Heart right ventricle (tissue), 16 donors: ENCODE measurements around the gene CFAP119. TPM values are rescaled to one million over a fixed set of nuclear protein-coding genes. Genes with fewer than 3 reads are reported as not detected.

Source experiments
- ATAC-seq, 8 donors: fragments of 200-7000 bp; cut with Tn5 transposase; one replicate each; pipeline ENCODE4 v1.9.1; 2020; ENCODE audit warnings: mild to moderate bottlenecking in 8 of 8, moderate library complexity in 8 of 8, moderate number of reproducible peaks in 1 of 8
- DNase-seq, 2 donors: peaks; one replicate each; pipeline ENCODE4 v3.0.0-alpha.2; 2020
- H3K27ac ChIP-seq, 10 donors: fragments of 200-600 bp; sonication (generic) in 2 of 10; one replicate each; pipeline versions ENCODE4 v1.5.0 to v1.8.0; 2020 to 2022; ENCODE audit warnings: mild to moderate bottlenecking in 3 of 10
- H3K27me3 ChIP-seq, 7 donors: fragments of 200-600 bp; one replicate each; pipeline ENCODE4 v1.8.0; 2021 to 2022; ENCODE audit warnings: mild to moderate bottlenecking in 2 of 7
- H3K36me3 ChIP-seq, 9 donors: fragments of 200-600 bp; sonication (generic) in 1 of 9; one replicate each; pipeline versions ENCODE4 v1.5.0 to v1.8.0; 2020 to 2022; ENCODE audit warnings: mild to moderate bottlenecking in 2 of 9
- H3K4me1 ChIP-seq, 9 donors: fragments of 200-600 bp; sonication (generic) in 1 of 9; one replicate each; pipeline versions ENCODE4 v1.5.0 to v1.8.0; 2020 to 2022; ENCODE audit warnings: mild to moderate bottlenecking in 4 of 9
- H3K4me3 ChIP-seq, 10 donors: fragments of 200-600 bp; sonication (generic) in 2 of 10; one replicate each; pipeline versions ENCODE4 v1.5.0 to v1.8.0; 2020 to 2022; ENCODE audit warnings: mild to moderate bottlenecking in 7 of 10, moderate library complexity in 2 of 10
- H3K9me3 ChIP-seq, 11 donors: fragments of 200-600 bp in 10 of 11; sonication (generic) in 2 of 11; one replicate each; pipeline versions ENCODE4 v1.5.0 to v1.8.0; 2013 to 2022; ENCODE audit warnings: mild to moderate bottlenecking in 2 of 11, control low read depth in 1 of 11, moderate library complexity in 1 of 11
- CTCF ChIP-seq, 9 donors: fragments of 200-600 bp; sonication (generic) in 2 of 9; IDR thresholded peaks; one replicate each; pipeline versions ENCODE4 v1.5.0 to v1.8.0; 2021 to 2022; ENCODE audit warnings: antibody characterized with exemption in 9 of 9, mild to moderate bottlenecking in 5 of 9, moderate library complexity in 1 of 9
- WGBS, 2 donors: extraction: QIAGEN DNeasy Blood & Tissue Kit; methylation state at CpG; one replicate each; pipeline ENCODE4 v1.1.7; 2013; ENCODE audit warnings: inconsistent platforms in 1 of 2; 5-methylcytosine and 5-hydroxymethylcytosine counted together
- intact Hi-C, 10 donors: fragments of 100-400 bp; cut with DNase I; formaldehyde crosslinking; loops; one replicate each; pipeline versions ENCODE4 v1.11.1 to v1.14.2; 2022
- polyA plus RNA-seq, 2 donors: library from polyadenylated mRNA; stranded (reverse); fragments of 200-250 nt; gene quantifications; one replicate each; pipeline ENCODE4 v1.2.3, GENCODE V29; 2013
- total RNA-seq, 10 donors: library from RNA; stranded (reverse); fragmentation: NEBNext Ultra II Directional in 3 of 10; extraction: Animal tissue kit (Norgen Biotek cat#: 25700) in 3 of 10; gene quantifications; one replicate each; pipeline versions ENCODE4 v1.2.1 to v1.2.4, GENCODE V29; 2021 to 2023
- donor health status: Arrhythmogenic right ventricular cardiomyopathy.
- donor health status: ischemic (EF 13 %, LVEDD 7.1; RV severe dilation, severe dysfunction).
- donor health status: healthy with polysubstance abuse.
- donor health status: DM: no; HTN: yes; CAD: no.
- donor health status: DM: no; HTN: no; CAD: no.
- donor health status: ischemic (EF 25% LVEDD 6.9; RV normal size, moderate dysfunction).
- donor health status: ischemic (EF 25% LVEDD 5.7; RV mildly dilated, moderate dysfunction).
- donor health status: healthy.
- donor health status: DM: yes; HTN: yes; CAD: no.
- donor health status: Ischemic cardiomyopathy.
- donor health status: ischemic (EF 35%, LVEDD 5.7; RV mildly dilated, moderate dysfunction).
- donor health status: nonischemic (EF 11% LVEDD 7.7; RV severe dilation, severe dysfunction).
- donor health status: DM: yes; HTN: yes; CAD: no.
- donor health status: PGD.
- donor health status: ischemic (EF 29% LVEDD 5.4; RV normal size, mild dysfunction).
- donor health status: nonischemic (EF 23%, LVEDD 6.1; RV moderate dilation, normal function).

The CFAP119 gene
- total and polyA plus RNA-seq, 12 donors, result 0.44 to 2.3 (median 1.1) TPM

- WGBS, 2 donors, result 95 to 97% methylated on average over 6 of the region's 6 CpGs
- ATAC-seq (no peak), DNase-seq (no peak)
- TF ChIP-seq CTCF (IDR thresholded peaks at IDR 0.05), result no peak
- H3K9me3 ChIP-seq, result no peaks in the 10 kb centered on the region
- H3K4me3 ChIP-seq, result no peak overlapping the region
- H3K27me3 ChIP-seq, result no peaks in the 10 kb centered on the region
- intact Hi-C loops, result no loop called here
- peaks cover 6 to 100% (median 54%) of the 10 kb centered on the region in 9 donors for H3K36me3 ChIP-seq
- peak overlapping the region in 2 of 10 donors; percentile 5 to 25 for H3K27ac ChIP-seq
- H3K4me1 ChIP-seq, result peaks cover 0 to 36% (median 6%) of the 10 kb centered on the region in 9 donors
Observed at GRCh38 chr16:30728321-30728720, 33.5 kb downstream of the CFAP119 start.

- H3K9me3 ChIP-seq, result no peaks in the 10 kb centered on the region
- peak overlapping the region in 6 of 10 donors; percentile 14 to 79 (median 36) for H3K27ac ChIP-seq
- no peaks in the 10 kb centered on the region for H3K27me3 ChIP-seq
- TF ChIP-seq CTCF (IDR thresholded peaks at IDR 0.05), result no peak
- no peak overlapping the region for H3K4me3 ChIP-seq
- peaks cover 0 to 36% (median 6%) of the 10 kb centered on the region in 9 donors for H3K4me1 ChIP-seq
- intact Hi-C loops, result no loop called here
- ATAC-seq (peak in 1 of 8 donors; percentile 7), DNase-seq (no peak)
- 88 to 90% methylated on average over 3 of the region's 3 CpGs for WGBS, 2 donors
- H3K36me3 ChIP-seq, result peaks cover 9 to 100% (median 58%) of the 10 kb centered on the region in 9 donors
Observed at GRCh38 chr16:30725418-30725792, 36.5 kb downstream of the CFAP119 start.

GRCh38 chr16:30724641-30725417 is 37.0 kb downstream of the CFAP119 start:
- no peak for TF ChIP-seq CTCF (IDR thresholded peaks at IDR 0.05)
- DNase-seq, result peak; percentile 41 to 43
- Histone ChIP-seq H3K4me1 (peaks cover 0 to 36% (median 6%) of the 10 kb centered on the region in 9 donors), H3K27ac (peak overlapping the region in 7 of 10 donors; percentile 14 to 79 (median 34)), H3K27me3 (no peaks in the 10 kb centered on the region), H3K9me3 (no peaks in the 10 kb centered on the region), H3K4me3 (no peak overlapping the region), H3K36me3 (peaks cover 6 to 100% (median 58%) of the 10 kb centered on the region in 9 donors)
- intact Hi-C loops, result no loop called here
- ATAC-seq, result peak; percentile 61 to 80 (median 74)
- 73% methylated on average over 23 of the region's 23 CpGs for WGBS, 2 donors

- H3K36me3 ChIP-seq, result peaks cover 4 to 100% (median 57%) of the 10 kb centered on the region in 9 donors
- H3K4me1 ChIP-seq, result peaks cover 0 to 27% (median 0%) of the 10 kb centered on the region in 9 donors
- peak overlapping the region in 3 of 10 donors; percentile 20 to 79 (median 33) for H3K27ac ChIP-seq
- no peaks in the 10 kb centered on the region for H3K27me3 ChIP-seq
- 87 to 89% methylated on average over 12 of the region's 12 CpGs for WGBS, 2 donors
- intact Hi-C loops, result no loop called here
- DNase-seq (no peak), ATAC-seq (no peak)
- TF ChIP-seq CTCF (IDR thresholded peaks at IDR 0.05), result no peak
- H3K9me3 ChIP-seq, result no peaks in the 10 kb centered on the region
- H3K4me3 ChIP-seq, result no peak overlapping the region
Observed at GRCh38 chr16:30723725-30724355, 38.0 kb downstream of the CFAP119 start.
